ENCODE results near the gene WDFY4.

The WDFY4 gene

GRCh38 chr10:48693206-48693605, 8.5 kb downstream of the WDFY4 start:
- no peak overlapping the region for H2AFZ ChIP-seq (ENCODE audit: low read depth)
- H3K79me2 ChIP-seq (ENCODE audit: insufficient read depth, low read depth) = no peaks in the 10 kb centered on the region
- no peak overlapping the region for H3K27ac ChIP-seq
- no peak overlapping the region for H3K9ac ChIP-seq
- no peak overlapping the region for H3K4me2 ChIP-seq
- H3K4me3 ChIP-seq (IDR thresholded peaks at IDR 0.05; ENCODE audit: insufficient read depth, low read depth, low read length) = no peak overlapping the region
- H4K20me1 ChIP-seq (ENCODE audit: insufficient read depth) = no peaks in the 10 kb centered on the region
- H3K36me3 ChIP-seq (ENCODE audit: insufficient read depth) = no peaks in the 10 kb centered on the region
- TF ChIP-seq CTCF (conservative IDR thresholded peaks at IDR 0.05; ENCODE audit: low read depth, low read length) = no peak
- H3K4me1 ChIP-seq (ENCODE audit: low read depth, poor library complexity, severe bottlenecking) = no peaks in the 10 kb centered on the region
- H3K27me3 ChIP-seq (ENCODE audit: insufficient read depth, low read depth) = no peaks in the 10 kb centered on the region

GRCh38 chr10:48694371-48695030, 9.8 kb downstream of the WDFY4 start:
- Histone ChIP-seq H3K27me3 (ENCODE audit: insufficient read depth, low read depth) (no peaks in the 10 kb centered on the region), H3K79me2 (ENCODE audit: insufficient read depth, low read depth) (no peaks in the 10 kb centered on the region), H2AFZ (ENCODE audit: low read depth) (no peak overlapping the region), H3K9ac (no peak overlapping the region), H3K4me1 (ENCODE audit: low read depth, poor library complexity, severe bottlenecking) (no peaks in the 10 kb centered on the region), H3K4me2 (no peak overlapping the region), H4K20me1 (ENCODE audit: insufficient read depth) (no peaks in the 10 kb centered on the region), H3K27ac (no peak overlapping the region), H3K36me3 (ENCODE audit: insufficient read depth) (no peaks in the 10 kb centered on the region), H3K4me3 (IDR thresholded peaks at IDR 0.05; ENCODE audit: insufficient read depth, low read depth, low read length) (no peak overlapping the region)
- TF ChIP-seq CTCF (conservative IDR thresholded peaks at IDR 0.05; ENCODE audit: low read depth, low read length) = no peak

- H3K4me2 ChIP-seq = no peak overlapping the region
- no peaks in the 10 kb centered on the region for H3K79me2 ChIP-seq (ENCODE audit: insufficient read depth, low read depth)
- no peaks in the 10 kb centered on the region for H3K27me3 ChIP-seq (ENCODE audit: insufficient read depth, low read depth)
- no peaks in the 10 kb centered on the region for H3K36me3 ChIP-seq (ENCODE audit: insufficient read depth)
- no peaks in the 10 kb centered on the region for H4K20me1 ChIP-seq (ENCODE audit: insufficient read depth)
- no peaks in the 10 kb centered on the region for H3K4me1 ChIP-seq (ENCODE audit: low read depth, poor library complexity, severe bottlenecking)
- H3K9ac ChIP-seq = no peak overlapping the region
- H3K4me3 ChIP-seq (IDR thresholded peaks at IDR 0.05; ENCODE audit: insufficient read depth, low read depth, low read length) = no peak overlapping the region
- TF ChIP-seq CTCF (conservative IDR thresholded peaks at IDR 0.05; ENCODE audit: low read depth, low read length) = no peak
- no peak overlapping the region for H2AFZ ChIP-seq (ENCODE audit: low read depth)
- H3K27ac ChIP-seq = no peak overlapping the region
Measured at GRCh38 chr10:48695636-48696534, 11.2 kb downstream of the WDFY4 start.

GRCh38 chr10:48696535-48696873, 11.8 kb downstream of the WDFY4 start:
- Histone ChIP-seq H2AFZ (ENCODE audit: low read depth) (no peak overlapping the region), H3K36me3 (ENCODE audit: insufficient read depth) (no peaks in the 10 kb centered on the region), H3K4me2 (no peak overlapping the region), H3K4me3 (IDR thresholded peaks at IDR 0.05; ENCODE audit: insufficient read depth, low read depth, low read length) (no peak overlapping the region), H3K9ac (no peak overlapping the region), H4K20me1 (ENCODE audit: insufficient read depth) (no peaks in the 10 kb centered on the region), H3K4me1 (ENCODE audit: low read depth, poor library complexity, severe bottlenecking) (no peaks in the 10 kb centered on the region), H3K27ac (no peak overlapping the region), H3K27me3 (ENCODE audit: insufficient read depth, low read depth) (no peaks in the 10 kb centered on the region), H3K79me2 (ENCODE audit: insufficient read depth, low read depth) (no peaks in the 10 kb centered on the region)
- TF ChIP-seq CTCF (conservative IDR thresholded peaks at IDR 0.05; ENCODE audit: low read depth, low read length) = no peak

All from KMS-11 (cell line).